ENCODE data around the gene COX6A1.
A peak's percentile ranks its signal among the peaks of the same experiment; 100 is the strongest.
"Not testable (repeated sequence)": the region's sequence is repeated elsewhere in the genome, so short reads cannot be mapped to it uniquely, and the experiment has no call there.

Gene COX6A1

GRCh38 chr12:120468325-120468820, 30.5 kb downstream of the COX6A1 start:
- DNase-seq (ENCODE audit: low read depth in 2 of 2), result no peak

GRCh38 chr12:120468821-120469449, 31.0 kb downstream of the COX6A1 start:
- peak in 1 of 2 donors; percentile 23 for DNase-seq (ENCODE audit: low read depth in 2 of 2)

- peak; percentile 94 to 97 for DNase-seq (ENCODE audit: low read depth in 2 of 2)
Observed at GRCh38 chr12:120469450-120470149, 31.7 kb downstream of the COX6A1 start, which contains the start of gene SRSF9. SRSF9 (minus strand) TSS chr12:120469748; CDS start chr12:120469609, 139 bp downstream.

- DNase-seq (ENCODE audit: low read depth in 2 of 2), result no peak
Observed at GRCh38 chr12:120470150-120470784, 32.4 kb downstream of the COX6A1 start.

GRCh38 chr12:120472521-120472920, 34.6 kb downstream of the COX6A1 start:
- no peak for DNase-seq (ENCODE audit: low read depth in 2 of 2)

- no peak for DNase-seq (ENCODE audit: low read depth in 2 of 2)
Observed at GRCh38 chr12:120473807-120474615, 36.1 kb downstream of the COX6A1 start.

- DNase-seq (ENCODE audit: low read depth in 2 of 2), result no peak
Observed at GRCh38 chr12:120474616-120474960, 36.7 kb downstream of the COX6A1 start.

GRCh38 chr12:120475643-120476042, 37.7 kb downstream of the COX6A1 start:
- no peak for DNase-seq (ENCODE audit: low read depth in 2 of 2)

GRCh38 chr12:120479458-120479857, 41.5 kb downstream of the COX6A1 start:
- no peak for DNase-seq (ENCODE audit: low read depth in 2 of 2)

GRCh38 chr12:120480211-120480610, 42.3 kb downstream of the COX6A1 start:
- no peak for DNase-seq (ENCODE audit: low read depth in 2 of 2)

GRCh38 chr12:120481022-120481767, 43.3 kb downstream of the COX6A1 start:
- no peak for DNase-seq (ENCODE audit: low read depth in 2 of 2)

- DNase-seq (ENCODE audit: low read depth in 2 of 2), result no peak
Observed at GRCh38 chr12:120483621-120484020, 45.7 kb downstream of the COX6A1 start.

GRCh38 chr12:120485961-120486881, 48.3 kb downstream of the COX6A1 start:
- no peak for DNase-seq (ENCODE audit: low read depth in 2 of 2)

- DNase-seq (ENCODE audit: low read depth in 2 of 2), result not testable (repeated sequence)
Observed at GRCh38 chr12:120487552-120487951, 49.6 kb downstream of the COX6A1 start.

GRCh38 chr12:120488057-120488640, 50.2 kb downstream of the COX6A1 start:
- no peak for DNase-seq (ENCODE audit: low read depth in 2 of 2)

GRCh38 chr12:120489018-120489417, 51.1 kb downstream of the COX6A1 start:
- DNase-seq (ENCODE audit: low read depth in 2 of 2), result no peak

GRCh38 chr12:120490325-120490724, 52.4 kb downstream of the COX6A1 start:
- DNase-seq (ENCODE audit: low read depth in 2 of 2), result no peak

Measured in stimulated activated CD8-positive, alpha-beta memory T cell treated with anti-CD3 and anti-CD28 coated beads, Interleukin-7, amount 100 ng/mL, for 1 hour (primary cell).